ENCODE measurements around the gene CBL. TPM values are rescaled to one million over a fixed set of nuclear protein-coding genes. Genes with fewer than 3 reads are reported as not detected.
A peak's percentile ranks its signal among the peaks of the same experiment; 100 is the strongest.
"Not testable (repeated sequence)": the region's sequence is repeated elsewhere in the genome, so short reads cannot be mapped to it uniquely, and the experiment has no call there.

CBL gene
- total RNA-seq = 10 to 100 TPM; 45.1 to 53.9 TPM

DNA sequence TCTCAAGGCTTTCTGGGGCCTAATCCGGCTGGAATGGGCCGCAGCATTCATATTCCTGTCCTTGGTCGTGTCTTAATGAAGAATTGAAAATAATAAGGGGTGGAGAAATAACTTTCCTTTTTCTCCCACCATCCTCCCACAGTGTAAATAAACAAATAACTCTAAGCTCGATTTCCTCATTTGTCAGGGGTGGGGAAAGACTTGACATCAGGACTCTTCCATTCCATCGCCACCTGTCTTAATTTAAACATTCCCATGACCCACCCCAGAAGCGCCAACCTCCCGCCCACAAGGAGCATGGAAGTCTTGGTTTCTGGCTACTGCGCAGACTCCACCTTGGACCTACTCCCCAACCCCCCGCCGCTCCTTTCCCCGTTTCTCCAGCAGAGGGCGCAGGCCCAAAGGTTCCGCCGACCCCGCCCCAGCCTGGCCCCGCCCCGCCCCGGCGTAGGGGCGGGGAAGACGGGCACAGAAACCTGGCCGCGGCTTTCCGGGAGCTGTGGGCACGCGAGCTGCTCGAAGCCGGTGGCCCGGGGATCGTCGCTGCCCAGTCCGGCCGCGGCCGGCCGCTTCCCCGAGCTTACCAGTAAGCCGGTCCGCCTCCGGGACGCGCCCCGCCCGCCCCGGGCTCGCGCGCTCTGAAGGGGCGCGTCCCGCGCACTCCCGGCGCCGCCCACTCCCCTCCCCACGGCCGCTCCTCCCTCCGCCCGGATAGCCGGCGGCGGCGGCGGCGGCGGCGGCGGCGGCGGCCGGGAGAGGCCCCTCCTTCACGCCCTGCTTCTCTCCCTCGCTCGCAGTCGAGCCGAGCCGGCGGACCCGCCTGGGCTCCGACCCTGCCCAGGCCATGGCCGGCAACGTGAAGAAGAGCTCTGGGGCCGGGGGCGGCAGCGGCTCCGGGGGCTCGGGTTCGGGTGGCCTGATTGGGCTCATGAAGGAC is at the start of gene CBL:
Gene CBL, plus strand, starts transcription at position 766 of the 937 bp plus-strand sequence. Its CDS starts 79 bp downstream, at position 845.
- Mint-ChIP-seq H3K36me3 (ENCODE audit: low read depth) (peaks cover 7% of the 10 kb centered on the region), H3K9me3 (no peaks in the 10 kb centered on the region), H3K27me3 (no peaks in the 10 kb centered on the region), H3K27ac (peak within 1 kb of the TSS; percentile 92), H3K4me3 (peak within 1 kb of the TSS; percentile 86), H3K4me1 (peaks cover 33% of the 10 kb centered on the region)
- peak; percentile 96 for DNase-seq
- CTCF ChIA-PET = interaction anchor here (0.6 to 4.5 kb wide), 33 partner anchors 9 to 183 kb away, joined by 3 to 35 read pairs (median 3); partner anchors contain the start of genes HMBS, NLRX1 and VPS11
- POLR2A ChIA-PET = interaction anchor here (0.5 to 1.4 kb wide), 4 partner anchors 61 to 1004 kb away, joined by 3 to 5 read pairs (median 5); partner anchors contain the start of gene C2CD2L

- POLR2A ChIA-PET = no interaction called here
- H3K27me3 Mint-ChIP-seq = peaks cover 22% of the 10 kb centered on the region
- H3K4me3 Mint-ChIP-seq = no peak overlapping the region
- H3K9me3 Mint-ChIP-seq = no peaks in the 10 kb centered on the region
- no peak overlapping the region for H3K27ac Mint-ChIP-seq
- CTCF ChIA-PET = no interaction called here
- DNase-seq = no peak
- H3K4me1 Mint-ChIP-seq = peaks cover 5% of the 10 kb centered on the region
- no peaks in the 10 kb centered on the region for H3K36me3 Mint-ChIP-seq (ENCODE audit: low read depth)
Measured at GRCh38 chr11:119156496-119156895, 49.6 kb upstream of the CBL start.

GRCh38 chr11:119157063-119157462 is 49.1 kb upstream of the CBL start:
- CTCF ChIA-PET = interaction anchor here (1.1 kb wide), 1 partner anchor 9 kb away, joined by 3 read pairs; no protein-coding TSS in a partner anchor
- no peak overlapping the region for H3K4me3 Mint-ChIP-seq
- POLR2A ChIA-PET = no interaction called here

GRCh38 chr11:119158467-119158866 is 47.7 kb upstream of the CBL start:
- POLR2A ChIA-PET = no interaction called here
- CTCF ChIA-PET = interaction anchor here (0.7 to 3.2 kb wide), 4 partner anchors 9 to 14 kb away, joined by 3 to 16 read pairs (median 4); partner anchors contain the start of genes ABCG4 and NLRX1
- Mint-ChIP-seq H3K27me3 (peaks cover 13% of the 10 kb centered on the region), H3K4me3 (no peak overlapping the region), H3K4me1 (peaks cover 5% of the 10 kb centered on the region), H3K9me3 (no peaks in the 10 kb centered on the region), H3K36me3 (ENCODE audit: low read depth) (no peaks in the 10 kb centered on the region), H3K27ac (no peak overlapping the region)
- no peak for DNase-seq

More at GRCh38 chr11:119157063-119157462, 49.1 kb upstream of the CBL start:
- Mint-ChIP-seq H3K27ac (no peak overlapping the region), H3K4me1 (peaks cover 5% of the 10 kb centered on the region), H3K36me3 (ENCODE audit: low read depth) (no peaks in the 10 kb centered on the region), H3K9me3 (no peaks in the 10 kb centered on the region), H3K27me3 (peaks cover 16% of the 10 kb centered on the region)
- no peak for DNase-seq

- Mint-ChIP-seq H3K4me3 (no peak overlapping the region), H3K36me3 (ENCODE audit: low read depth) (no peaks in the 10 kb centered on the region)
- POLR2A ChIA-PET = no interaction called here
Measured at GRCh38 chr11:119160151-119160550, 46.0 kb upstream of the CBL start.

DNA sequence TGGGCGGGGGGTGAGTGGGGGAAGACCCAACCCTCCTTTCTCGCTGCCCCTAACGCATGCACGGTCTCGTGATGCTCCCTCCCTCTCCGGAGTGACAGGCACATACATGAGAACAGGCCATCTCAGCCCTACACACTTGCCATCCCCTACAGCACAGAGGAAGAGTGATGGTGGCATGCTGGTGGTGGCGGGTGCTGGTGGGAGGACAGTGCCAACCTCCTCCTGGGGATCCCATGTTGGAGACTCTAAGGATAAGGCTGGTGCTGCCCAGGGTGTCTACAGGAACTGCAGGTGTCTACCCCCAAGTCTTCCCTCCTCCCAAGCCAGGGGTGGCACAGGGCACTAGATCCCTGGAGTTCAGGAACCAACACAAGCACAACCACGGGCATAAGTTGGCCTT is 44.3 kb upstream of the CBL start:
- ChIA-PET POLR2A (no interaction called here), CTCF (no interaction called here)
- Mint-ChIP-seq H3K4me1 (no peaks in the 10 kb centered on the region), H3K27ac (no peak overlapping the region), H3K36me3 (ENCODE audit: low read depth) (no peaks in the 10 kb centered on the region), H3K4me3 (no peak overlapping the region), H3K27me3 (no peaks in the 10 kb centered on the region), H3K9me3 (no peaks in the 10 kb centered on the region)
- no peak for DNase-seq

More at GRCh38 chr11:119160151-119160550, 46.0 kb upstream of the CBL start:
- DNase-seq = no peak
- H3K27ac Mint-ChIP-seq = no peak overlapping the region
- H3K27me3 Mint-ChIP-seq = peaks cover 4% of the 10 kb centered on the region
- no peaks in the 10 kb centered on the region for H3K9me3 Mint-ChIP-seq
- CTCF ChIA-PET = interaction anchor here (0.6 to 3.2 kb wide), 2 partner anchors 9 to 42 kb away, joined by 3 to 16 read pairs; partner anchors contain the start of gene NLRX1
- peaks cover 5% of the 10 kb centered on the region for H3K4me1 Mint-ChIP-seq

GRCh38 chr11:119166368-119167076 is 39.6 kb upstream of the CBL start:
- Mint-ChIP-seq H3K27ac (no peak overlapping the region), H3K4me1 (peaks cover 15% of the 10 kb centered on the region), H3K4me3 (no peak overlapping the region), H3K36me3 (ENCODE audit: low read depth) (no peaks in the 10 kb centered on the region), H3K27me3 (no peaks in the 10 kb centered on the region), H3K9me3 (no peaks in the 10 kb centered on the region)
- ChIA-PET CTCF (interaction anchor here (0.6 to 1.7 kb wide), 4 partner anchors 15 to 385 kb away, joined by 3 to 5 read pairs (median 4); partner anchors contain the start of gene CBL), POLR2A (no interaction called here)
- DNase-seq = no peak

DNA sequence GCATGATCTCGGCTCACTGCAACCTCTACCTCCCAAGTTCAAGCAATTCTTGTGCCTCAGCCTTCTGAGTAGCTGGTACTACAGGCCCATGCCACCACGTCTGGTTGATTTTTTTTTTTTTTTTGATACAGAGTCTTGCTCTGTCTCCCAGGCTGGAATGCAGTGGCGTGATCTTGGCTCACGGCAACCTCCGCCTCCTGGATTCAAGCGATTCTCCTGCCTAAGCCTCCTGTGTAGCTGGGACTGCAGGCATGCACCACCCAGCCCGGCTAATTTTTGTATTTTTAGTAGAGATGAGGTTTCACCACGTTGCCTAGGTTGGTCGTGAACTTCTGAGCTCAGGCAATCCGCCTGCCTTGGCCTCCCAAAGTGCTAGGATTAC is 39.1 kb upstream of the CBL start:
- CTCF ChIA-PET = interaction anchor here (0.6 to 1.7 kb wide), 4 partner anchors 15 to 385 kb away, joined by 3 to 5 read pairs (median 4); partner anchors contain the start of genes ABCG4 and CBL
- H3K4me3 Mint-ChIP-seq; H3K36me3 Mint-ChIP-seq (ENCODE audit: low read depth); H3K27me3 Mint-ChIP-seq; DNase-seq; POLR2A ChIA-PET; H3K27ac Mint-ChIP-seq; H3K9me3 Mint-ChIP-seq: not testable (repeated sequence)
- peaks cover 18% of the 10 kb centered on the region for H3K4me1 Mint-ChIP-seq

GRCh38 chr11:119167933-119168332 is 38.2 kb upstream of the CBL start:
- Mint-ChIP-seq H3K4me3 (peak overlapping the region; percentile 75), H3K27ac (peak overlapping the region; percentile 88), H3K36me3 (ENCODE audit: low read depth) (no peaks in the 10 kb centered on the region), H3K9me3 (no peaks in the 10 kb centered on the region), H3K27me3 (no peaks in the 10 kb centered on the region), H3K4me1 (peaks cover 23% of the 10 kb centered on the region)
- DNase-seq = no peak
- ChIA-PET CTCF (interaction anchor here (1.1 kb wide), 1 partner anchor 19 kb away, joined by 3 read pairs; the partner anchor contains the start of gene ABCG4), POLR2A (no interaction called here)

GRCh38 chr11:119168471-119169281 is 37.5 kb upstream of the CBL start, which contains the start of gene NLRX1:
TSS of gene NLRX1 (plus strand) at chr11:119168725. CDS start at chr11:119171404, 2,679 bp downstream.
- peak within 1 kb of the TSS; percentile 91 for H3K4me3 Mint-ChIP-seq
- POLR2A ChIA-PET = interaction anchor here (0.7 to 0.9 kb wide), 2 partner anchors 102 to 150 kb away, joined by 3 to 4 read pairs; partner anchors contain the start of genes RPS25, TRAPPC4 and VPS11
- CTCF ChIA-PET = interaction anchor here (0.5 to 3.2 kb wide), 30 partner anchors 9 to 782 kb away, joined by 3 to 26 read pairs (median 4); partner anchors contain the start of genes CBL, DPAGT1, HINFP and MCAM
- H3K9me3 Mint-ChIP-seq = no peaks in the 10 kb centered on the region
- DNase-seq = peak; percentile 90
- H3K4me1 Mint-ChIP-seq = peaks cover 23% of the 10 kb centered on the region
- H3K36me3 Mint-ChIP-seq (ENCODE audit: low read depth) = no peaks in the 10 kb centered on the region
- peak within 1 kb of the TSS; percentile 96 for H3K27ac Mint-ChIP-seq
- H3K27me3 Mint-ChIP-seq = no peaks in the 10 kb centered on the region

- Mint-ChIP-seq H3K36me3 (ENCODE audit: low read depth) (peaks cover 3% of the 10 kb centered on the region), H3K9me3 (no peaks in the 10 kb centered on the region), H3K27ac (peak overlapping the region; percentile 96), H3K4me3 (peak overlapping the region; percentile 91), H3K4me1 (peaks cover 23% of the 10 kb centered on the region), H3K27me3 (no peaks in the 10 kb centered on the region)
- peak; percentile 39 for DNase-seq
- POLR2A ChIA-PET = interaction anchor here (0.7 to 0.9 kb wide), 2 partner anchors 102 to 151 kb away, joined by 3 to 4 read pairs; partner anchors contain the start of genes RPS25, TRAPPC4 and VPS11
- CTCF ChIA-PET = interaction anchor here (0.6 to 3.2 kb wide), 30 partner anchors 10 to 783 kb away, joined by 3 to 26 read pairs (median 4); partner anchors contain the start of genes CBL, DPAGT1, HINFP and MCAM
Measured at GRCh38 chr11:119169282-119169719, 36.8 kb upstream of the CBL start.

Data from activated CD4-positive, alpha-beta T cell treated with anti-CD3 and anti-CD28 coated beads, Interleukin-2, amount 10 ng/mL, durations not matched to agents 7 days and 5 days (primary cell).